Skeletal muscle cell (primary cell): ENCODE results near the gene CABLES1.
"Not testable (repeated sequence)": the region's sequence is repeated elsewhere in the genome, so short reads cannot be mapped to it uniquely, and the experiment has no call there.

Experiments
- DNase-seq: peaks from one replicate; pipeline ENCODE4 v3.0.0-alpha.2; 2010; ENCODE audit warnings: low read depth
- H3K4me3 ChIP-seq: 2 replicates; pipeline ENCODE4 v1.5.1; 2011; ENCODE audit warnings: low read depth, mild to moderate bottlenecking, control low read depth, low read length, moderate library complexity

The CABLES1 gene

DNA sequence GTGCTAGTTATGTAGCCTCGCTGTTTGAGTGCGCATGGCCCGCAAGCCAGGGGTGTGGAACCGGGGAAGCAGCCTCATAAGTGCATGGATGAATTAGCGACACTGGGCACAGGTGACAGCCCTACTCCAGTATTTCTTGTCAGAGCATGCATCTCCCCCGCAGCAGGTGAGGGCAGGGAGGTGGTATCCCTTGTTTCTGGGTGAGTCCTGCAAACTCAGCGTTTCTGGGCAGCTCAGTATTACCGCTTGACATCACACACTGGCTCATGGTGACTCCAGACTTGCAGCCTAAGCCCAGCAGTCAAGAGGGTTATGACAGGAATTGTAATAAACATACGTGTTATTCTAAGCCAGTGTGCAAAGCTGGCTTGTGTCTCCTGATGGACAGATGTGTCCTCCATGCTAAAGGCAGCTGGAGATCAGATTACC lies 2.5 kb downstream of the CABLES1 start:
- no peak for DNase-seq

GRCh38 chr18:23138471-23138870 lies 3.2 kb downstream of the CABLES1 start:
- no peak overlapping the region for H3K4me3 ChIP-seq
- no peak for DNase-seq

More for the DNA sequence above, 2.5 kb downstream of the CABLES1 start:
- no peak overlapping the region for H3K4me3 ChIP-seq

DNA sequence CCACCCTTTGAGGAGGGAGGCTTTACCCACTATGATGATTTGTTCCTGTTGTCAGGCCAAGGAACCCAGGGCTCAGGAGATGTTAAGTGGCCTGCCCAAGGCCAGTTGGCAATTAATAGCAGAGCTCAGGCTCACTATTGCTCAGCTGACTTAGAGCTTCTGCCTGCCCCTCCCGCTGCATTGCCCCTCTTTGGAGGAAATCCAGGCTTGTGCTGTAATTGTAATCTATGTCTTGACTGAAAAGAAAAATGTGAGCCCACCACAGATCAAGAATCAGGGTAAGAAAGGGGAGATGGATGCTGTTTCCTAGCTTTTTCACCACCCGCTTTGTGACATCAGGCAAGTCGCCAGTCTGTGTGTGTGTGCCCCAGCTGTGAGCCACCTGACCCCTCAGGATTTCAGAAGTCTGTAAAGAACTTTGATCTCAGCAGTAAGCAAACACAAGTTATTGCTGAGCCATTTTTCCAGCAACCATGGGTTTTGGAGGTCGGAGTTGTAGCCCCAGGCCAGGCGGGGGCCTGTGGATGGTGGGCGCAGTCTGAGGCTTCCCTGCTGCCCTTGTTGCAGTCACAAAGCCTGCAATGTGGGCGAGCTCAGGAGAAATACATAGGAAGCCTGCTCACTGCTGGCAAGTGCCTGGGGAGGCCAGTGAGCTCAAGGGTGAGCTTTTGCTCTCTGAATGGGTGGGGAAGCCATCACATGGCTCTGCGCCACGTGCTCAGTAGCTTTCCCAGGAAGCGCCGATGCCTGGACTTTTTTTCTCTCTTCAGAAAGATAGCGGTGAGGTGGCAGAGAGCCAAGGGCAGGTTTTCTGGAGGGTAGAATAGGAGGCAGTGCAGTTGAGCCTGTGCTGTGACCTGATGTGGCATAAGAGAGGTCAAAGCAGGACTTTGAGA lies 6.1 kb downstream of the CABLES1 start:
- H3K4me3 ChIP-seq: no peak overlapping the region
- no peak for DNase-seq

GRCh38 chr18:23142251-23142929 lies 7.1 kb downstream of the CABLES1 start:
- no peak overlapping the region for H3K4me3 ChIP-seq
- no peak for DNase-seq

DNA sequence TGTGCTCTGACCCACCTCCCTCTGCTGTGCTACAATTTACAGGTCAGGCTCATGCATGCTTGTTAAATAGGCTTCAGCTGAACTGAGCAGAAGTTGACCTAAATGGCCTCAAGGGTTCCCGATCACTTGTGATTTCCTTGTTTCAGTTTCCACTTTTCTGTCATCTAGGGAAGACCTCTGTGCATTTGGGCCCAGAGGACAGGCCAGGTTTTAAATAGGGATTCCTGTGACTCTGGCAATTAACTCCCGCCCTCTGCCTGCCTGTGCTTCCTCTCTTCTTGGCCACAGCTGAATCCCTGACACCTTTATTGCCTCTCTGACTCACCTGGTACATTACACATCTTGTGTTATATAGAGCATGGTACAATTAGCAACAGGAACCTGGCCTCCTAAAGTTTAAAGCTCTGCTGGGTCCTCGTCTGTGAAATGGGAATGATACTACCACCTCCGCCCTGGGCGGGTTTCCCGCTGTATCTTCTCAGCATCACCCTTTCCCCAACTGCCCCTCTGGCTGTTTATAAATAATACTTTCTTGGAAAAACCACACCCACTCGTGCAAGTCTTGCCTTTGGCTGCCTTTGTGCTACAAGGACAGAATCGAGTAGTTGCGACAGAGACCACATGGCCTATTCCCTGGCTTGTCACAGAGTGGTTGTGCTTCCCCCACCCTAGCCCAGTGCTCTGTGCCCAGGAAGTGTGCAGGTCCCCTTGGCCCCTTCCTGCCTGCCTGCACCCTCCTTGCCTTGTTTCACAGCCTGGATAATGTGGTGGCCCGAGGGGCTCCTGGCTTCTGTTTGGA lies 7.9 kb downstream of the CABLES1 start:
- no peak for DNase-seq
- no peak overlapping the region for H3K4me3 ChIP-seq

GRCh38 chr18:23143815-23144261 lies 8.6 kb downstream of the CABLES1 start:
- no peak overlapping the region for H3K4me3 ChIP-seq
- DNase-seq: peak; percentile 23

DNA sequence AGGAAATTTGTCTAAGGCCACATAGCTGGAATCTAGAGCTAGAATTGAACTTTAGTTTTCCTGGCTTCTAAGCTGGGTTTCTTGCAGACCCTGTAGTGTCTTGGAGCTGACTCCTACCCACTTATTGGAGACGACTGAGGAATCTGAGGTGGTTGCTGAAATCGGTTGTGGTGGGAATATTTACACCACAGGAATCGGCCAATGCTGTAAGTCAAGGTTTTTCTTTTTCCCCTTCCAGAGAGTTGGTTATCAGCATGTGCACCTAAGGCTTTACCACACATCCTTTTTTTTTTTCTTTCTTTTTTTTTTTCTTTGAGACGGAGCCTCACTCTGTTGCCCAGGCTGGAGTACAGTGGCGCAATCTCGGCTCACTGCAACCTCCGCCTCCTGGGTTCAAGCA lies 9.4 kb downstream of the CABLES1 start:
- H3K4me3 ChIP-seq: no peak overlapping the region

DNA sequence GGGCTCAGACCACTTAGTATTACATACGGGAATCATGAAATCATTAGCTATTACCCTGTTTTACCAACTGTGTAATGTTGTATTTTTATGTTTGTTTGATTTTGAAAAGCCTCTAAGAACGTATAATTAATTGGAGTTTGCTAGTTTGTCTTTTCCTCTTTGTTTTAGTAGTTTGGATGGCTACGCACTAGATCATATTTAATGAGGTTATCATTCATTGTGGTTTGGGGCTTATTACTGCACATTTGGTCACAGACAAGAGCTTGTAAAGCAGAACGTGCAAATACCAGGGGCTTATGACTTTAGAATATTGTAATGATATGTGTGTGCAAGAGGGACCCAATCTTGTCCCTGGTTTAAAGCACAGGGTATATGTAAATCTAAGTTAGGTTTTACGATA lies 10.3 kb downstream of the CABLES1 start:
- no peak overlapping the region for H3K4me3 ChIP-seq
- no peak for DNase-seq

More for the DNA sequence above, 9.4 kb downstream of the CABLES1 start:
- no peak for DNase-seq

GRCh38 chr18:23146861-23147469 lies 11.7 kb downstream of the CABLES1 start:
- DNase-seq: no peak
- H3K4me3 ChIP-seq: no peak overlapping the region

- DNase-seq: no peak
- H3K4me3 ChIP-seq: no peak overlapping the region
Observed at GRCh38 chr18:23148382-23148781, 13.1 kb downstream of the CABLES1 start.

- DNase-seq: no peak
- H3K4me3 ChIP-seq: no peak overlapping the region
Observed at GRCh38 chr18:23149570-23149969, 14.3 kb downstream of the CABLES1 start.

- no peak overlapping the region for H3K4me3 ChIP-seq
- no peak for DNase-seq
Observed at GRCh38 chr18:23151414-23152099, 16.3 kb downstream of the CABLES1 start.

DNA sequence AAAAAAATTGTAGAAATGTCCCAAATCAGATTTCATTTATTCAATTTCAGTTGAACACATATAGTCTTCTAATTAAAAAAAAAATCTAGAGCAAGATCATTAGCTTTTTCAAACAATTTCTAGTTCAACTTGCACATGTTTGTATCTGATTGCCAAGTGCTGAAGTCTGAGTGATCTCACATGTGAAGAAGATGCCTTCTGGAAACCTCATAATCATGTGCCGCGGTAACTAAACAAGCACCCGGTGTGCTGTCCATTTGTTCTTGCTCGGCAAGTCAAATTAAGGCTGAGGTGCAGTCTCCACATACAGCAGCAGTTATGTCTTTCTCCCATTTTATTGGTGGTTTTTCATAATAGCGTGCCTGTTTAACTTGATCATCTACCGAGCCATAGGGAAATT lies 18.7 kb downstream of the CABLES1 start:
- no peak for DNase-seq
- no peak overlapping the region for H3K4me3 ChIP-seq

- no peak overlapping the region for H3K4me3 ChIP-seq
- no peak for DNase-seq
Observed at GRCh38 chr18:23154823-23155500, 19.7 kb downstream of the CABLES1 start.

- no peak for DNase-seq
- no peak overlapping the region for H3K4me3 ChIP-seq
Observed at GRCh38 chr18:23155537-23155936, 20.3 kb downstream of the CABLES1 start.

DNA sequence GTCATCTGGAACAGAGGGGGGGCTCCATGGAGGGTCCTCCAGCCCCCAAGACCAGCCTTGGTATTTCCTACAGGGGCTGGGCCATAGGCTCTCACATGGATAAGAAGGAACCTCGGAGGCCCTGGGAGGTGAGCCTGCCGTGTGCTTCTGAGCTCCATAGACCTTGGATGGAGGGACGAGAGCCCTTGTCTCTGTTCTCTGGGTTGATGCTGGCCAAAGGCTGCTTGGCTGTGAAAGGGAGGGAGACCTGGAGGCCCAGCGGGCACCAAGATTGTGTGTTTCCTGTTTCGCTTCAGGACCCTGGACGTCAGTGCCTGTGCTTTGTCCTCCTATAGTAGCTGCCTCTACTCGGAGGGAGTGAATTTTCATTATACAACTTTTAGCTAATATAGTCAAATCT lies 20.8 kb downstream of the CABLES1 start:
- no peak for DNase-seq
- no peak overlapping the region for H3K4me3 ChIP-seq

DNA sequence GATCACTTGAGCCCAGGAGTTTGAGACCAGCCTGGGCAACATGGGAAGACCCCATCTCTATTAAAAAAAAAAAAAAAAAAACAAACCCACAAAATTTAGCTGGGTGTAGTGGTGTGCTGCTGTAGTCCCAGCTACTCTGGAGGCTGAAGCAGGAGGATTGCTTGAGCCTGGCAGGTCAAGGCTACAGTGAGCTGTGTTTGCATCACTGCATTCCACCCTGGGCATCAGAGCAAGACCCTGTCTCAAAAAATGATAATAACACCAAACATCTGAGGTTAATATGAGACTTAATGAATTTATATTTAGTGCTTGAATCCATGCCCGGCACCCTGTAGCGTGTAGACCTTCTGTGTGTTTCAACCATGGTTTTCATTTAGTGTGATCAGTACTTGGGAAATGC lies 22.8 kb downstream of the CABLES1 start:
- no peak overlapping the region for H3K4me3 ChIP-seq
- DNase-seq: no peak

- H3K4me3 ChIP-seq, DNase-seq: not testable (repeated sequence)
Observed at GRCh38 chr18:23158884-23159283, 23.6 kb downstream of the CABLES1 start.
